Astrocyte of the cerebellum (primary cell): ENCODE data around the gene EYA2.

Experiments used
- DNase-seq: peaks from one replicate; pipeline ENCODE4 v3.0.0-alpha.2; 2011; ENCODE audit warnings: low read depth
- H3K4me3 ChIP-seq: 2 replicates; pipeline ENCODE4 v1.5.1; 2011; ENCODE audit warnings: mild to moderate bottlenecking, low read depth, low read length, moderate library complexity
- in situ Hi-C: cut with HindIII; loops from 2 replicates; pipeline ENCODE4 v1.10.0; 2017; ENCODE audit warnings: low sequenced_read_pairs
- TF ChIP-seq, protein P1 (sequence below): IDR thresholded peaks from 2 replicates; pipeline ENCODE4 v1.5.1; 2012; ENCODE audit warnings: low read length, low read depth, moderate library complexity, mild to moderate bottlenecking; ENCODE audit errors: missing control alignments

Gene EYA2

DNA sequence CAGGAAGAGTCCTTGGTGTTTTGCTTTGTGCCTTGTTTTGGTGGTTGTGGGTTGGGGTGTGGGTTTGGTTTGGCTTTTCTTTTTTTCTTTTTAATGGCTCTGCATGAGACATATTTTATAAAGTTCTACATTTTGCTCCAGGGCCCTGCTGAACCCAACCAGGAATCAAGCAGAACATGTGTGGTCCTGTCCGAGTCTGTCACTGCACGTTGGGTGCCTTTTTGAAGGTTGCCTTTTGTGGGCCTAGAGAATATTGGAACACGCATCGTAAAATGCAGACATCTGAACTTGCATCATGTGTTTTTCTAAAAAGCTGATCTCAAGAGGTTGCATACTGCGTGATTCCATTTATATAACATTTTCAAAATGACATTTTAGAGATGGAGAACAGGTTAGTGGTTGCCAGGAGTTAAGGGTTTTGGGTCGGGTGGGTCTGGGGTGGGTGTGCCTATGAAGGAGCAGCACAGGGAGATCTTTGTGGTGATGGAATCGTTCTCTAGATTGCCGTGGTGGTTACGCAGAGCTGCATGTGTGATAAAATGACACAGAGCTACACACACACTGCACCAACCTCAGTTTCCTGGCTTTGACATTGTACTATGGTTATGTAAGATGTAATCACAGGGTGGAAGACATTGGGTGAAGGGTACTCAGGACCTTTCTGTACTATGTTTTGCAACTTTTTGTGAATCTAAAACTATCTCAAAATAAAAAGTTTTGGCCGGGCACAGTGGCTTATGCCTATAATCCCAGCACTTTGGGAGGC, 80.2 kb downstream of the EYA2 start:
- in situ Hi-C loops = no loop called here
- TF ChIP-seq, protein P1, sequence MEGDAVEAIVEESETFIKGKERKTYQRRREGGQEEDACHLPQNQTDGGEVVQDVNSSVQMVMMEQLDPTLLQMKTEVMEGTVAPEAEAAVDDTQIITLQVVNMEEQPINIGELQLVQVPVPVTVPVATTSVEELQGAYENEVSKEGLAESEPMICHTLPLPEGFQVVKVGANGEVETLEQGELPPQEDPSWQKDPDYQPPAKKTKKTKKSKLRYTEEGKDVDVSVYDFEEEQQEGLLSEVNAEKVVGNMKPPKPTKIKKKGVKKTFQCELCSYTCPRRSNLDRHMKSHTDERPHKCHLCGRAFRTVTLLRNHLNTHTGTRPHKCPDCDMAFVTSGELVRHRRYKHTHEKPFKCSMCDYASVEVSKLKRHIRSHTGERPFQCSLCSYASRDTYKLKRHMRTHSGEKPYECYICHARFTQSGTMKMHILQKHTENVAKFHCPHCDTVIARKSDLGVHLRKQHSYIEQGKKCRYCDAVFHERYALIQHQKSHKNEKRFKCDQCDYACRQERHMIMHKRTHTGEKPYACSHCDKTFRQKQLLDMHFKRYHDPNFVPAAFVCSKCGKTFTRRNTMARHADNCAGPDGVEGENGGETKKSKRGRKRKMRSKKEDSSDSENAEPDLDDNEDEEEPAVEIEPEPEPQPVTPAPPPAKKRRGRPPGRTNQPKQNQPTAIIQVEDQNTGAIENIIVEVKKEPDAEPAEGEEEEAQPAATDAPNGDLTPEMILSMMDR = no peak
- no peak overlapping the region for H3K4me3 ChIP-seq
- DNase-seq = no peak

DNA sequence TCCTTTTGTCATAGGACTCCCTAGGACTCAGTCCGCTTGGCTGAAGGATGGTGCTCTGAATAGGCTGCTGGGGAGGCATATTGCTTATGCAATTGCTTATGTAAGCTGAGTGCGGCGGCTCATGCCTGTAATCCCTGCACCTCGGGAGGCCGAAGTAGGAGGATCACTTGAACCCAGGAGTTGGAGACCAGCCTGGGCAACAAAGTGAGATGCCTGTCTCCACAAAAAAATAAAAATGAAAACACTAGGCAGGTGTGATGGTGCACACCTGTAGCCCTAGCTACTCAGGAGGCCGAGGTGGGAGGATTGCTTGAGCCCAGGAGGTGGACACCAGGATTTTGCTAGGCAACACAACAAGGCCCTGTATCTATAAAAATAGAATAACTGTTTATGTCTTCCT, 81.3 kb downstream of the EYA2 start:
- no peak for DNase-seq
- TF ChIP-seq, protein P1 = no peak
- no peak overlapping the region for H3K4me3 ChIP-seq
- in situ Hi-C loops = no loop called here

DNA sequence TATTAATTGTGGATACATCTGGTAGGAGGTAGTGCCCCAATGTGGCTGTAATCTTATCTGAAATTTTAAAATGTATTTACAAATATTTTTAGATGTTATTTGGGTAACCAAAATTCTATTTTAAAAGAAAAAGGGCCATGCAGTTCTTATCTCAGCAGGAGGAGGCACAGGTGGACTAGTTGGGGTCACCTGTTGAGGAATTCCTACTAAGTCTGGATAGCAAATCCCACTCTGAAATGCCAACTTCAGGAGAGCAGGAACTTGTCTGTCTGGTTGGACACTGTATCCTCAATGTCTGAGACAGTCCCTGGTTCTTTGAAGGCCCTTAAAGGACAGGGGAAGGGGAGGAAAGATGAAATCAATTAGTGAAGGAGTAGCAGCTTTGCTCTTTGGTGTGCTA, 82.6 kb downstream of the EYA2 start:
- DNase-seq = no peak
- TF ChIP-seq, protein P1 = no peak
- in situ Hi-C loops = no loop called here
- H3K4me3 ChIP-seq = no peak overlapping the region

DNA sequence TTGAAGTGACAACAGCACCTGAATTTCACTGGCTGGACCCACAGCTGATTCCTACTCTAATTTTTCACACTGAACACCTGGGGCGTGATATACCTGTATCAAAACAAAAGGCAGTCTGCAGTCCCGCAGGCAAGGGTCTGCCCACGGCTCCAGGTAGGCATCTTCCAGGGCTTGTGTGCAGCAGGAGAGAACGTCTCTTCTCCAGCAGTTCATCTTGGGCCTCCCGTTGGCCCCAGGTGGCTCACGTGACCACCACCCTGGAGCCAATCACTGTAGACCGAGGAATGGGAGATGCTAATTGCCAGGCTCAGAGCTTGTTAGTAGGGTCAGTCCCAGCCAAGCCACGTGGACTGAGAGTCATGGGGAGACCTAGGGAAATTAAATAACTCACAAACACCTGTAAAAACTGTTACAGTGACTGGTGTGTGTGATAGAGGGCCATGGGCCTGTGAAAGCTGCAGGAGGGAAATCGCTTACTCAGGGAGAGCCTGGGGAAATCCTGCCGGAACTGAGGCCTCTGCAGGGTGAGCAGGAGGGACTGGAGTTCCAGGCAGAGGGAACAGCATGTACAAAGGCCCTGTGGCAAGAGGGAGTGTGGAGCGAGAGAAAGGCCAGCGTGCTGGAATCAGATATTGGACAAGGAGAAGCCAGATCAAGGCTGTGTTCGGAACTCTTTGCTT, 83.4 kb downstream of the EYA2 start:
- H3K4me3 ChIP-seq = no peak overlapping the region
- in situ Hi-C loops = no loop called here
- DNase-seq = no peak
- TF ChIP-seq, protein P1 = no peak

- in situ Hi-C loops = no loop called here
- H3K4me3 ChIP-seq = no peak overlapping the region
- TF ChIP-seq, protein P1 = no peak
- no peak for DNase-seq
Observed at GRCh38 chr20:46978951-46979491, 84.4 kb downstream of the EYA2 start.

GRCh38 chr20:46979603-46980241, 85.1 kb downstream of the EYA2 start:
- TF ChIP-seq, protein P1 = no peak
- no peak overlapping the region for H3K4me3 ChIP-seq
- DNase-seq = no peak
- in situ Hi-C loops = no loop called here
